SK-N-MC (cell line): ENCODE data around the gene IFT43.

Source experiments
- EZH2 ChIP-seq: fragments of 200-600 bp; sonication (generic); IDR thresholded peaks from one replicate; pipeline ENCODE4 v1.6.1; 2017; ENCODE audit warnings: antibody characterized with exemption
- POLR2AphosphoS5 ChIP-seq: IDR thresholded peaks from 2 replicates; pipeline ENCODE4 v1.6.1; 2012; ENCODE audit warnings: mild to moderate bottlenecking, low read depth, low read length, borderline replicate concordance

DNA sequence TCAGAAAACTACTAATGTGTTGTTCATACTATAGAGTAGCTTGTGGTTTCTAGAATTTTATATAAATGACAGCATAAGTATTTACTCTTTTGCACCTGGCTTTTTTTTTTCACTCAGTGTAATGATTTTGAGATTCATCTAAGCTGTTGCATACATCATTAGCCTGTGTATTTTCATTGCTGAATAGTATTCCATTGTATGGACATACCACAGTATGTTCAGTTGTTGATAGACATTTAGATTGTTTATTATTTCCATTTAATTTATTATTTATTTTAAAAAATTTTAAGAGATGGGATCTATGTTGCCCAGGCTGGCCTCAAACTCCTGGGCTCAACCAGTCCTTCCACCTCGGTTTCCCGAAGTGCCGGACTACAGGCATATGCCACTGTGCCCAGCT lies 80.0 kb downstream of the IFT43 start:
- TF ChIP-seq EZH2 (no peak), POLR2AphosphoS5 (no peak)
